Mesodermal cell (in vitro differentiated cells): Measurements from ENCODE around the gene CLCN2.

Source experiments
- H3K27ac ChIP-seq: 2 replicates; pipeline ENCODE4 v1.7.0; 2013; ENCODE audit warnings: mild to moderate bottlenecking, low read depth, low read length, moderate library complexity; ENCODE audit not compliant: severe bottlenecking
- H3K36me3 ChIP-seq: 2 replicates; pipeline ENCODE4 v1.7.1; 2013; ENCODE audit warnings: mild to moderate bottlenecking, low read length, moderate library complexity; ENCODE audit not compliant: control insufficient read depth, insufficient read depth
- H3K4me1 ChIP-seq: one replicate; pipeline ENCODE4 v1.7.1; 2013; ENCODE audit warnings: mild to moderate bottlenecking, low read length; ENCODE audit not compliant: insufficient read depth, control insufficient read depth, poor library complexity, severe bottlenecking
- H3K4me3 ChIP-seq: 2 replicates; pipeline ENCODE4 v1.7.0; 2013; ENCODE audit warnings: low read length, control low read depth, mild to moderate bottlenecking; ENCODE audit not compliant: insufficient read depth, poor library complexity, severe bottlenecking; ENCODE audit errors: extremely low read depth
- H3K9me3 ChIP-seq: 2 replicates; pipeline ENCODE4 v1.7.1; 2013; ENCODE audit warnings: mild to moderate bottlenecking, low read length, moderate library complexity; ENCODE audit not compliant: control insufficient read depth
- WGBS, 2 experiments: methylation state at CpG; one replicate each; pipeline ENCODE4 v1.1.5; 2013; ENCODE audit warnings: missing lambda C conversion rate in 2 of 2; ENCODE audit not compliant: insufficient coverage in 2 of 2; 5-methylcytosine and 5-hydroxymethylcytosine counted together

CLCN2 gene

GRCh38 chr3:184333190-184333589 is 28.2 kb downstream of the CLCN2 start:
- peak overlapping the region; percentile 96 for H3K27ac ChIP-seq
- 97% methylated on average over 6 of the region's 6 CpGs for WGBS, 2 experiments
- no peaks in the 10 kb centered on the region for H3K9me3 ChIP-seq
- no peak overlapping the region for H3K4me3 ChIP-seq
- peaks cover 74% of the 10 kb centered on the region for H3K36me3 ChIP-seq
- H3K4me1 ChIP-seq = peaks cover 55% of the 10 kb centered on the region

DNA sequence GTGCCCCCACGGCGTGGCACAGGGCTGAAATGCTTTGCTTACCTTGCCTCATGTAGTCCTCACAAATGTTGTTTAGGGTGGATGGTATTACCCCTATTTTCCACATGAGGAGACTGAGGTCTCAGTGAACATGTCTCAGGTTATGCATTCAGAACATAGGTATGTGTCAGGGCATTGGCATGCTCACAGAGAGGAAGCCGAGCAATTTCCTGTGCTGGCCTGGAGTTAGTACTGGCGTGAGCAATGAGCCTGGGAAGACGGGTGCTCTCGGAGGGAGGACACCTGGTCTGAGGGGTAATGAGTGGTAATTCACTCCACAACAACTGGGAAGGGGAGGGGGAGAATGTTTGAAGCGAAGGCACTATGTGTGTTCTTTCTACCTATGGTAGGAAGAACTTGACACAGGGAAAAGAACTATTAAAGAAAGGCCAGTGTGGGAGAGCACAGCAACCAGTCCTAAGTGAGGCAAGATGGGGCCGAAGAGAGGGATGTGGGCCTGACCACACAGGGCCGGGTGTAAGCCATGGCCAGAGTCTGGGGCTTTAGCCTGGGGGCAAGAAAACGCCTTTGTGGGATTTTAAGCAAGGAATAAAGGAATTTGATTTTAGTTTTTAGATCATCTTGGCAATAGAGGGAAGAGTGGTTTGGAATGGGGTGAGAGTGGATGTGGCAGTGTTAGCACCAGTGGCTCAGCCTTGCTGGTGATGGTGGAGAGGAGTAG is 28.9 kb downstream of the CLCN2 start:
- H3K9me3 ChIP-seq = no peaks in the 10 kb centered on the region
- no peak overlapping the region for H3K4me3 ChIP-seq
- H3K4me1 ChIP-seq = peaks cover 55% of the 10 kb centered on the region
- peaks cover 80% of the 10 kb centered on the region for H3K36me3 ChIP-seq
- H3K27ac ChIP-seq = peak overlapping the region; percentile 96
- WGBS, 2 experiments = 91 to 94% methylated on average over 8 to 10 of the region's 10 CpGs

GRCh38 chr3:184328516-184328915 is 32.9 kb downstream of the CLCN2 start:
- H3K27ac ChIP-seq = no peak overlapping the region
- H3K36me3 ChIP-seq = peaks cover 100% of the 10 kb centered on the region
- peaks cover 28% of the 10 kb centered on the region for H3K4me1 ChIP-seq
- H3K4me3 ChIP-seq = no peak overlapping the region
- 61 to 67% methylated on average over 3 of the region's 3 CpGs for WGBS, 2 experiments
- H3K9me3 ChIP-seq = no peaks in the 10 kb centered on the region

DNA sequence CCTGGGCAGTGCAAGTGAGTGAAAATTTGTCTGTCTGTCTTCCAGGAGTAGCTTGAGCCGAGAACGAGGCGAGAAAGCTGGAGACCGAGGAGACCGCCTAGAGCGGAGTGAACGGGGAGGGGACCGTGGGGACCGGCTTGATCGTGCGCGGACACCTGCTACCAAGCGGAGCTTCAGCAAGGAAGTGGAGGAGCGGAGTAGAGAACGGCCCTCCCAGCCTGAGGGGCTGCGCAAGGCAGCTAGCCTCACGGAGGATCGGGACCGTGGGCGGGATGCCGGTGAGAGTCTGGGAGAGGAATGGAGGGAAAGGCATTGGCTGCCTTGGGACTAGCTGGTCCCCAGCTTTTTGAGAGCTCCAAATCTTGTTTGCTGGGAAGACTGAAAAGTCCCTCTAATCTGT is 34.2 kb downstream of the CLCN2 start:
- 95 to 98% methylated on average over 21 of the region's 21 CpGs for WGBS, 2 experiments
- peaks cover 14% of the 10 kb centered on the region for H3K4me1 ChIP-seq
- peaks cover 100% of the 10 kb centered on the region for H3K36me3 ChIP-seq
- H3K9me3 ChIP-seq = no peaks in the 10 kb centered on the region
- no peak overlapping the region for H3K4me3 ChIP-seq
- no peak overlapping the region for H3K27ac ChIP-seq

DNA sequence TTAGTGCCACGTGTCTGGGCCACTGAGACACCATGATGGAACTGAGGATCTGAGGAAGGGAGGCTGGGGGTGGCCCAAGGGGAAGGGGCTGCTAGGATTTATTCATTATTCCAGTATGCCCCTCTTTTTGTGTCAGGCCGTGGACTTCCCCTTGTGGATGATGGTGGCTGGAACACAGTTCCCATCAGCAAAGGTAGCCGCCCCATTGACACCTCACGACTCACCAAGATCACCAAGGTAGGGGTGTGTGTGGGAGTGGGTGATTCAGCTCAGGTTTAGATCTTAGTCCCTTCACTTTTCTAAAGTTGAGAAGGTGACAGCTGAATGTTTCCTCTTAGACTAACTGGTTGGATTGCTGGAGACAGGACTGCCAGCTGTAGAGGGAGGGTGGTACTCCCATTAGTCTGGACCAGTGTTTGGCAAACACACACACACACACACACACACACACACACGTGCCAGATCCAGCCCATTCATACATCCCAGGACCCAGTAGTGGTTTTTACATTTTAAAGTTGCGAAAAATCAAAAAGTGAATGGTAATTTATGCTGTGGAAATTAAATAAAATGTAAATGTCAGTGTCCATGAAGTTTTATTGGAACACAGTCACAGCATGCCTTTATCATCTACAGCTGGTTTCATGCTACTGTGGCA is 35.6 kb downstream of the CLCN2 start:
- peaks cover under 1% of the 10 kb centered on the region for H3K4me1 ChIP-seq
- H3K9me3 ChIP-seq = no peaks in the 10 kb centered on the region
- no peak overlapping the region for H3K4me3 ChIP-seq
- 89 to 100% methylated on average over 1 to 3 of the region's 6 CpGs for WGBS, 2 experiments
- H3K27ac ChIP-seq = no peak overlapping the region
- H3K36me3 ChIP-seq = peaks cover 100% of the 10 kb centered on the region

- Histone ChIP-seq H3K27ac (no peak overlapping the region), H3K9me3 (no peaks in the 10 kb centered on the region), H3K36me3 (peaks cover 100% of the 10 kb centered on the region), H3K4me3 (no peak overlapping the region), H3K4me1 (no peaks in the 10 kb centered on the region)
- WGBS, 2 experiments = 98% methylated on average over 10 to 13 of the region's 13 CpGs
Observed at GRCh38 chr3:184325269-184325668, 36.1 kb downstream of the CLCN2 start.

- Histone ChIP-seq H3K27ac (no peak overlapping the region), H3K36me3 (peaks cover 98% of the 10 kb centered on the region), H3K9me3 (no peaks in the 10 kb centered on the region), H3K4me3 (no peak overlapping the region), H3K4me1 (peaks cover 7% of the 10 kb centered on the region)
- 99% methylated on average over 8 of the region's 8 CpGs for WGBS, 2 experiments
Observed at GRCh38 chr3:184323696-184324095, 37.7 kb downstream of the CLCN2 start.

DNA sequence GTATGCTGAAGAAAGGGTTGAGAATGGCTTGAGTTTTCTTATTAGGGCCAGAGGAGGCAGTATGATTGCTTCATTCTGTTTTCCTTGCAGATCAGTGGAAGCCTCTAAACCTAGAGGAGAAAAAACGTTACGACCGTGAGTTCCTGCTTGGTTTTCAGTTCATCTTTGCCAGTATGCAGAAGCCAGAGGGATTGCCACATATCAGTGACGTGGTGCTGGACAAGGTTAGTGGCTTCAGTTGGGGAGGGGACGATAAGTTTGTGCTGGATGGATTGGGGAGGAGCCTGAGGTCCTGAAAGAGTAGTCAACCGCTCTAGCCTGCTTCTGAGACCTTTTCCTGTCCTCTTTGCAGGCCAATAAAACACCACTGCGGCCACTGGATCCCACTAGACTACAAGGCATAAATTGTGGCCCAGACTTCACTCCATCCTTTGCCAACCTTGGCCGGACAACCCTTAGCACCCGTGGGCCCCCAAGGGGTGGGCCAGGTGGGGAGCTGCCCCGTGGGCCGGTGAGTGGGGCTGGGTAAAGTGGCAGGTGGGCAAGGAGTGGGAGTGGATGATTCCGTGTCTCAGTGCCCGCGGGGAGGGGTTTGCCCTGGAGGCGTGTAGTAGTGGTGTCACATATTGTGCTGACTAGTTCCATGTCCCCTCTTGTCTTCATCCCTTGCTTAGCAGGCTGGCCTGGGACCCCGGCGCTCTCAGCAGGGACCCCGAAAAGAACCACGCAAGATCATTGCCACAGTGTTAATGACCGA is 38.5 kb downstream of the CLCN2 start:
- Histone ChIP-seq H3K36me3 (peaks cover 98% of the 10 kb centered on the region), H3K27ac (no peak overlapping the region), H3K4me1 (peaks cover 9% of the 10 kb centered on the region), H3K9me3 (no peaks in the 10 kb centered on the region), H3K4me3 (no peak overlapping the region)
- WGBS, 2 experiments = 96 to 98% methylated on average over 14 to 20 of the region's 20 CpGs

GRCh38 chr3:184321666-184322065 is 39.7 kb downstream of the CLCN2 start:
- Histone ChIP-seq H3K27ac (no peak overlapping the region), H3K4me1 (peaks cover 15% of the 10 kb centered on the region), H3K4me3 (no peak overlapping the region), H3K9me3 (no peaks in the 10 kb centered on the region), H3K36me3 (peaks cover 98% of the 10 kb centered on the region)
- WGBS, 2 experiments = 75 to 100% methylated on average over 1 to 3 of the region's 5 CpGs

GRCh38 chr3:184320104-184320445 is 41.3 kb downstream of the CLCN2 start:
- 100% methylated on average over 1 to 3 of the region's 4 CpGs for WGBS, 2 experiments
- no peak overlapping the region for H3K4me3 ChIP-seq
- peaks cover 95% of the 10 kb centered on the region for H3K36me3 ChIP-seq
- no peaks in the 10 kb centered on the region for H3K9me3 ChIP-seq
- peaks cover 23% of the 10 kb centered on the region for H3K4me1 ChIP-seq
- no peak overlapping the region for H3K27ac ChIP-seq
